Stimulated activated CD4-positive, alpha-beta T cell treated with anti-CD3 and anti-CD28 coated beads, Interleukin-4, amount 100 ng/mL, for 1 hour (primary cell): ENCODE measurements around the gene SEMA5A.
"Not testable (repeated sequence)": the region's sequence is repeated elsewhere in the genome, so short reads cannot be mapped to it uniquely, and the experiment has no call there.

ENCODE experiments used
- DNase-seq: peaks from one replicate; pipeline ENCODE4 v3.0.0-alpha.2; 2020

The SEMA5A gene

GRCh38 chr5:9390113-9390512, 155.8 kb downstream of the SEMA5A start:
- DNase-seq: no peak

DNA sequence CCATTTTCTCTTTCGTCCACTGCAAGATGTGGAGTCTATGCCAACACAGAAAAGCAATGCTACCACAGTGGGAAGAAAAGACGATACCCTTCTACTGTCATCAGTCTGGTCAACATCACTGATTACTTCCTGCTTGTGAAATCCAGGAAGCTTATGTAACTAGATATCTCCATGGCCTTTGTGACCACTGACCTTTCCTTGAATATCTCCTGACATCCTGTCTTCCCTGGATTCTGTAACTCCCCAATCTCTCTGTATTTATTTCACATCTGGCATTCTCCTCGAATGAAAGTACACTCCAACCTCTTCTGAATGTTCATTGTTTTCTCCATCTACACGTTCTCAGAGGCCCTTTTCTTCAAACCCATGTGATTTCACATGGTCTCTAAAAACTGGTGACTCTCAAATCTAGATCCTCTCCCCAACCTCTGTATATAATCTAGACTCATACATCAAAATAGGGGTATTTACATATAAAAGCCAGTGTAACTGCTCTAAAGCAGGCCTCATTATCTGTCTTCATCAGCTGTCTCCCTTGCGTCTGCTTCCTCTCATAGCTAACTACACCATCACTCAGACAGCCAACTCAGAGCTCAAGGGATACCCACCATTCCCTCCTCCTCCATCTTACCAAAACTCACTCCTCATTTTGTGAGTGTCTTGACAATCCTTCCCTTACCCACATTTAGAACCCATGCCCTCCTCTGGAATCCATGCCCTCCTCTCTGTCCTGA, 156.8 kb downstream of the SEMA5A start:
- no peak for DNase-seq

- no peak for DNase-seq
These were observed 158.0 kb downstream of the SEMA5A start for GRCh38 chr5:9387879-9388278.

DNA sequence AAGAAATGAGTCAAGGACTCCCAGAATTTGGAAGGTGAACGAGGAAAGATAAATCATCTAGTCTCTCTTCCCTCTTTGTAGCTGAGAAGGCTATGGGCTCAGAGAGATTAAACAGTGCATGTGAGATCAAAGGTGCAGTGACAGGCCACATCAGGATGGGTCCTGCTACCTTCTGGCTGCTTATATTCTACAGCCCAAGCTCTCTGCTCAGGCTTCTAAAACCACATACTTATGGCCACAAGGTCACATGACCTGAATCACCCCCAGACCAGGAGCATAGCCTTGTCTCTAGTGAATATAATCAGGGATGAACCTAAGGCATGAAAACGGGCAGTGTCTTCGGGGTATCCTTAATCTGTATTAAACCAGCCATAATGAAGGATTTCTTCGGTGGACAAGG, 158.9 kb downstream of the SEMA5A start:
- no peak for DNase-seq

DNA sequence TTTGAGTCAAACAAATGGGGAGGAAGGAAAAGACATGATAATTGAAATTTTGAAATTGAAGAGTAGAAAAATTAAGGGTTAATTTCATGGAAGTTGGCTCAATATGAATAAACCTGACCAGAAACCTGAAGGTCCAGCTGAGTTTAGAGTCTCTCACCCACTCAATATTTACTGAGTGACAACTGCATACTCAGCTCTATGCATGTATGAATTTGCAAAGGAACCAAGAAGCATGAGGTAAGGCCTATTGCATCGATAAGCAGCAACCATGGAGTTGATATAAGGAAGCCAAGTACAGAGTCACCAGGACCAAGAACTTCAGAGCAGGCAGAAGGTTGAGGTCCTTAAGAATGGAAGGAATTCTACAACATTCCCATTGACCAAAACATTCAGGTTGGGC, 163.4 kb downstream of the SEMA5A start:
- no peak for DNase-seq

DNA sequence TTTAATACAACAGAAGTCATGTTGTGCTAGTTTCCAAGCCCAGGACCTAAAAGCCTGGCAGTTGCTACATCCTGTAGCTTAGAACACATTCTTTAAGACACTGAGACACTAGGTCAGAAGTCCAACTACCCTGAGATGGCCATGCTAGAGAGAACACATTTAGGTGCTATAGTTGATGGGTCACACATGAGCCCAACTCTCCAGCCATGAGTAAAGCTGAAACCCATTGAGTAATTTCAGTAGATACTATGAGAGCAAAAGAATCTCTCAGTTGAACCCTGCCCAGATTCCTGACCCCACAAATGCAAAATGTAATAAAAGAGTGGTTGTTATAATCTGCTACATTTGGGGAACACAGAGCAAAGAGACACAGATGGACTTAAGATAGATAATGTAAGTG, 164.4 kb downstream of the SEMA5A start:
- DNase-seq: no peak

GRCh38 chr5:9380109-9380508, 165.8 kb downstream of the SEMA5A start:
- no peak for DNase-seq

- DNase-seq: no peak
These were observed 169.3 kb downstream of the SEMA5A start for GRCh38 chr5:9376363-9377117.

DNA sequence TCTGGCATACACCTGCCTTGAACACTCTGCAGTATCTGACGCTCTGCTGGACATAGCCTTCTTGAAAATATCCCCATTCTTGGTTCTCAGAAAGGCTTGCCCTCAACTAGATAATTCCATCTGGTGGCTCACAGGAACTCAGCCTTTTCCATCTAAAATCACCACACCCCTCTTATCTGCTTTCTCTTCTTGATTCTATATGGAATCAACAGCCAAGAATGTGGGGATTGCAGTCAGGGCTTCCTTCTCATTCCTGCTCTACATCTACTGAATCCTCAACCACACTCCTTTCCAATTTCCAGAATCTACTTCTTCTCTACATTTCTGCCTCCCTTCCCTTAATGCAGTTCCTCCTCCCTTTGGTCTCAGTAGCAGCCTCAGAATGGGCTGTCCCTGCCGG, 170.1 kb downstream of the SEMA5A start:
- no peak for DNase-seq

DNA sequence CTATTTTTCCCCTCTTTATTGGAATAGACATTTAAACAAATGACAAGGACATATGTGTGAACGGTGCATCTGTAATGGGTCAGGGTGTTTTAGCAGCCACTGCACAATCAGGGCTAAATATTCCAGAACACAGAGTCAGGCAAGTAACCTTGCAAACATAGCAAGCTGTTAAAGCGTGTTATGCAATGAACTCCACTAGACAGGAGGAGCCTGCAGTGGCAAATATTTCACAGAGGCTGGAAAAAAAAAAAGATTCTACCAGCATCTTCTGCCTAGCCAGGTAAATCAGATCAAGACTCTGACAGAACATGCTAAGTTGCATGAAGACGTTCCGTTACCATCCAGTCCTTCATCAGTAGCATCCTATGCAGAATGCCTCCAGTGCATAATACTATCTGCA, 171.8 kb downstream of the SEMA5A start:
- DNase-seq: no peak

GRCh38 chr5:9373571-9373970, 172.3 kb downstream of the SEMA5A start:
- DNase-seq: no peak

DNA sequence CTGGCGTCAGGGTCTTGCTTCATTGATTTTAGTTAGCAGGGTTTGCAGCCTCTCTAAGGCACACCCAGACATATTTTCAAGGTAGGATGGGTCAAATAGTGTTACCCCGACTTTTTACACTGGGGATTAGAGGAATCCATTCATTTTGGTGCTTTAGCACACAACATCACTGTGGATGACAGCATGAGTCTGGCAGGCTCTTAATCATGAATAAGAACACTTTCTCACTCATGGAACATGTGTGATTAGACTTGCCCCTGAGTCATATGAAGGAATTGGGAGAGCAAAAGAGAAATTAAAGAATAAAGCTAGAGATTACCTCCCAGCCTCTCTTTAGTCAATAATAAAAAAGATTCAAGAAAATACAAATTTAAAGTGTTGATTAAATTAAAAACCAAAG, 175.6 kb downstream of the SEMA5A start:
- no peak for DNase-seq

- no peak for DNase-seq
These were observed 180.4 kb downstream of the SEMA5A start for GRCh38 chr5:9365512-9365911.

GRCh38 chr5:9363449-9363848, 182.4 kb downstream of the SEMA5A start:
- DNase-seq: no peak

- no peak for DNase-seq
These were observed 182.8 kb downstream of the SEMA5A start for GRCh38 chr5:9363026-9363425.

GRCh38 chr5:9362600-9362999, 183.3 kb downstream of the SEMA5A start:
- no peak for DNase-seq

GRCh38 chr5:9361835-9362234, 184.0 kb downstream of the SEMA5A start:
- peak; percentile 2 for DNase-seq

- no peak for DNase-seq
These were observed 186.8 kb downstream of the SEMA5A start for GRCh38 chr5:9358961-9359685.

- DNase-seq: no peak
These were observed 189.5 kb downstream of the SEMA5A start for GRCh38 chr5:9356351-9356825.

GRCh38 chr5:9354336-9355081, 191.4 kb downstream of the SEMA5A start:
- no peak for DNase-seq

DNA sequence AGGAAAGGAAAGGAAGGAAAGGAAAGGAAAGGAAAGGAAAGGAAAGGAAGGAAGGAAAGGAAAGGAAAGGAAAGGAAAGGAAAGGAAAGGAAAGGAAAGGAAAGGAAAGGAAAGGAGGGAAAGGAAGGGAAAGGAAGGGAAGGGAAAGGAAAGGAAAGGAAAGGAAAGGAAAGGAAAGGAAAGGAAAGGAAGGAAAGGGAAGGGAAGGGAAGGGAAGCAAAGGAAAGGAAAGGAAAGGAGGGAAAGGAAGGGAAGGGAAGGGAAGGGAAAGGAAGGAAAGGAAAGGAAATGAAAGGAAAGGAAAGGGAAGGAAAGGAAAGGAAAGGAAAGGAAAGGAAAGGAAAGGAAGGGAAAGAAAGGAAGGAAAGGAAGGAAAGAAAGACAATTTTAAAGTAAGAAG, 192.8 kb downstream of the SEMA5A start:
- not testable (repeated sequence) for DNase-seq

GRCh38 chr5:9351546-9351945, 194.3 kb downstream of the SEMA5A start:
- no peak for DNase-seq

GRCh38 chr5:9350301-9350797, 195.5 kb downstream of the SEMA5A start:
- no peak for DNase-seq
